ENCODE data around the gene BICRA. TPM values are rescaled to one million over a fixed set of nuclear protein-coding genes. Genes with fewer than 3 reads are reported as not detected.
"Not testable (repeated sequence)": the region's sequence is repeated elsewhere in the genome, so short reads cannot be mapped to it uniquely, and the experiment has no call there.

BICRA gene
- polyA plus RNA-seq, 1 of the 3 experiments (the other 2 are of a cell fraction) = 1.4 TPM

GRCh38 chr19:47633996-47634395 is 25.1 kb downstream of the BICRA start:
- H3K9me3 ChIP-seq = no peaks in the 10 kb centered on the region
- H3K4me3 ChIP-seq (ENCODE audit: low read depth in 2 of 2, low read length in 1 of 2) = no peak overlapping the region
- DNase-seq = no peak
- no peak overlapping the region for H2AFZ ChIP-seq (ENCODE audit: low read depth)
- no peaks in the 10 kb centered on the region for H3K36me3 ChIP-seq (replicated peaks in 1 of 2; ENCODE audit: control insufficient read depth in 1 of 2, insufficient read depth in 2 of 2, low read length in 1 of 2)
- ChIA-PET CTCF (no interaction called here), POLR2A (no interaction called here)
- peaks cover 89% of the 10 kb centered on the region for H3K79me2 ChIP-seq (ENCODE audit: insufficient read depth)
- 87% methylated on average over 11 of the region's 11 CpGs for WGBS (ENCODE audit: low lambda C conversion rate)
- H3K9me2 ChIP-seq = no peaks in the 10 kb centered on the region
- TF ChIP-seq TEAD4 (IDR thresholded peaks at IDR 0.05; ENCODE audit: borderline replicate concordance, insufficient read depth) = no peak
- no peak for TF ChIP-seq ZBTB33 (IDR thresholded peaks at IDR 0.05; ENCODE audit: borderline replicate concordance, low read depth)
- no peak for TF ChIP-seq SMC3 (IDR thresholded peaks at IDR 0.05; ENCODE audit: low read depth, low read length)
- no peak for TF ChIP-seq RAD21 (IDR thresholded peaks at IDR 0.05; ENCODE audit: low read length)
- no peak for TF ChIP-seq YY1 (IDR thresholded peaks at IDR 0.05; ENCODE audit: low read depth)
- no peak for TF ChIP-seq FOXM1 (IDR thresholded peaks at IDR 0.05; ENCODE audit: low read depth)
- no peak for TF ChIP-seq PBX3 (IDR thresholded peaks at IDR 0.05)
- no peak for TF ChIP-seq MEF2A (IDR thresholded peaks at IDR 0.05; ENCODE audit: borderline replicate concordance, low read depth)
- TF ChIP-seq TAF1 (IDR thresholded peaks at IDR 0.05; ENCODE audit: borderline replicate concordance, low read depth, low read length) = no peak
- TF ChIP-seq IRF3 (IDR thresholded peaks at IDR 0.05; ENCODE audit: low read depth, low read length) = no peak
- TF ChIP-seq RXRA (IDR thresholded peaks at IDR 0.05; ENCODE audit: borderline replicate concordance, low read depth) = no peak
- TF ChIP-seq TCF12 (IDR thresholded peaks at IDR 0.05) = no peak
- TF ChIP-seq USF1 (IDR thresholded peaks at IDR 0.05; ENCODE audit: borderline replicate concordance, low read depth) = no peak
- no peak for TF ChIP-seq MXI1 (IDR thresholded peaks at IDR 0.05; ENCODE audit: low read depth, low read length)
- no peak for TF ChIP-seq GATA2 (CRISPR knock-in tag; IDR thresholded peaks at IDR 0.05)
- no peak for TF ChIP-seq MAX (IDR thresholded peaks at IDR 0.05; ENCODE audit: low read depth)
- TF ChIP-seq SIN3A (IDR thresholded peaks at IDR 0.05; ENCODE audit: borderline replicate concordance, low read depth, low read length) = no peak
- TF ChIP-seq NFIC (IDR thresholded peaks at IDR 0.05; ENCODE audit: borderline replicate concordance) = no peak
- H3K9ac ChIP-seq = no peak overlapping the region
- no peaks in the 10 kb centered on the region for H3F3A ChIP-seq (replicated peaks; ENCODE audit: insufficient read depth)
- H3K4me1 ChIP-seq (ENCODE audit: control insufficient read depth in 1 of 2, insufficient read depth in 2 of 2, low read depth in 1 of 2, low read length in 1 of 2) = peaks cover 0 to 5% of the 10 kb centered on the region in 2 experiments; a peak in 2 of 4 replicates
- no peak overlapping the region; a peak in 1 of 4 replicates for H3K27ac ChIP-seq (ENCODE audit: low read depth in 2 of 2, low read length in 1 of 2)
- H3K4me2 ChIP-seq = no peak overlapping the region
- no peaks in the 10 kb centered on the region for H3K27me3 ChIP-seq (ENCODE audit: insufficient read depth)
- H4K20me1 ChIP-seq (ENCODE audit: insufficient read depth) = peaks cover 84% of the 10 kb centered on the region

- H3K4me3 ChIP-seq (ENCODE audit: low read depth in 2 of 2, low read length in 1 of 2); H3K27me3 ChIP-seq (ENCODE audit: insufficient read depth); H3K9ac ChIP-seq; H3K36me3 ChIP-seq (replicated peaks in 1 of 2; ENCODE audit: control insufficient read depth in 1 of 2, insufficient read depth in 2 of 2, low read length in 1 of 2); H3K27ac ChIP-seq (ENCODE audit: low read depth in 2 of 2, low read length in 1 of 2); DNase-seq; H3K9me3 ChIP-seq; H2AFZ ChIP-seq (ENCODE audit: low read depth); H3K9me2 ChIP-seq; H3K4me1 ChIP-seq (ENCODE audit: control insufficient read depth in 1 of 2, insufficient read depth in 2 of 2, low read depth in 1 of 2, low read length in 1 of 2); H3K4me2 ChIP-seq; POLR2A ChIA-PET; H3F3A ChIP-seq (replicated peaks; ENCODE audit: insufficient read depth): not testable (repeated sequence)
- Histone ChIP-seq H3K79me2 (ENCODE audit: insufficient read depth) (peaks cover 86% of the 10 kb centered on the region), H4K20me1 (ENCODE audit: insufficient read depth) (peaks cover 79% of the 10 kb centered on the region)
- CTCF ChIA-PET = interaction anchor here (1.1 kb wide), 1 partner anchor 63 kb away, joined by 3 read pairs; no protein-coding TSS in a partner anchor
- WGBS (ENCODE audit: low lambda C conversion rate) = 98% methylated on average over 6 of the region's 6 CpGs
These were observed 26.3 kb downstream of the BICRA start for GRCh38 chr19:47635152-47635754.

Measured in SK-N-SH (cell line).